ENCODE measurements around the gene TMEM220. TPM values are rescaled to one million over a fixed set of nuclear protein-coding genes. Genes with fewer than 3 reads are reported as not detected.

The TMEM220 gene
- total and polyA plus RNA-seq, 2 experiments from 2014 or later, result 10.5 to 30.0 TPM

DNA sequence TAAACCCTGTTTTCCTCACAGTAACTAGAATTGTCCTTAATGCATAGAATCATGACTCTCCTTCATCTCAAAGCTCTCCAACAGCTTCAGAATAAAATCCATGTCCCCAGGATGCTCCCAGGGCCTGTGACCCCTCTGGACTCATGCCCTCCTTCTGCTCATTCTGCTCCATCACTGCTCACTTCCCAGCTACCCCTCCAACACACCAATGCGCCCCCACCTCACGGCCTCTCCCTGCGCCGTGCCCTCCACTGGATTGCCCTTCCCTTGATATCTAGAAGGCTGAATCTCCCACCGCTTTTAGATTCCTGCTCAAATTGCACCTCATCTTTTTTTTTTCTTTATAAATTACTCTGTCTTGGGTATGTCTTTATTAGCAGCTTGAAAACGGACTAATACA, 12.6 kb upstream of the TMEM220 start:
- DNase-seq (ENCODE audit: low spot score), result no peak
- Histone ChIP-seq H3K27me3 (no peaks in the 10 kb centered on the region), H3K36me3 (replicated peaks; ENCODE audit: insufficient read depth, low read depth) (no peaks in the 10 kb centered on the region), H3K4me3 (no peak overlapping the region), H3K27ac (no peak overlapping the region), H3K4me2 (no peak overlapping the region), H2AFZ (no peak overlapping the region), H4K20me1 (ENCODE audit: insufficient read depth, poor library complexity, severe bottlenecking) (no peaks in the 10 kb centered on the region), H3K9me3 (ENCODE audit: low read depth) (no peaks in the 10 kb centered on the region), H3K4me1 (ENCODE audit: insufficient read depth) (peaks cover 12% of the 10 kb centered on the region), H3K9me2 (replicated peaks; ENCODE audit: insufficient read depth) (no peaks in the 10 kb centered on the region), H3K79me2 (no peaks in the 10 kb centered on the region)
- WGBS (ENCODE audit: low lambda C conversion rate, missing lambda C conversion rate), result 92% methylated on average over 6 of the region's 6 CpGs
- TF ChIP-seq EZH2phosphoT487 (IDR thresholded peaks at IDR 0.05; ENCODE audit: low read depth, severe bottlenecking, unreplicated experiment), result no peak
- TF ChIP-seq EZH2 (IDR thresholded peaks at IDR 0.05; ENCODE audit: borderline replicate concordance), result no peak
- TF ChIP-seq, protein P1, sequence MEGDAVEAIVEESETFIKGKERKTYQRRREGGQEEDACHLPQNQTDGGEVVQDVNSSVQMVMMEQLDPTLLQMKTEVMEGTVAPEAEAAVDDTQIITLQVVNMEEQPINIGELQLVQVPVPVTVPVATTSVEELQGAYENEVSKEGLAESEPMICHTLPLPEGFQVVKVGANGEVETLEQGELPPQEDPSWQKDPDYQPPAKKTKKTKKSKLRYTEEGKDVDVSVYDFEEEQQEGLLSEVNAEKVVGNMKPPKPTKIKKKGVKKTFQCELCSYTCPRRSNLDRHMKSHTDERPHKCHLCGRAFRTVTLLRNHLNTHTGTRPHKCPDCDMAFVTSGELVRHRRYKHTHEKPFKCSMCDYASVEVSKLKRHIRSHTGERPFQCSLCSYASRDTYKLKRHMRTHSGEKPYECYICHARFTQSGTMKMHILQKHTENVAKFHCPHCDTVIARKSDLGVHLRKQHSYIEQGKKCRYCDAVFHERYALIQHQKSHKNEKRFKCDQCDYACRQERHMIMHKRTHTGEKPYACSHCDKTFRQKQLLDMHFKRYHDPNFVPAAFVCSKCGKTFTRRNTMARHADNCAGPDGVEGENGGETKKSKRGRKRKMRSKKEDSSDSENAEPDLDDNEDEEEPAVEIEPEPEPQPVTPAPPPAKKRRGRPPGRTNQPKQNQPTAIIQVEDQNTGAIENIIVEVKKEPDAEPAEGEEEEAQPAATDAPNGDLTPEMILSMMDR (IDR thresholded peaks at IDR 0.05; ENCODE audit: poor library complexity), result no peak

DNA sequence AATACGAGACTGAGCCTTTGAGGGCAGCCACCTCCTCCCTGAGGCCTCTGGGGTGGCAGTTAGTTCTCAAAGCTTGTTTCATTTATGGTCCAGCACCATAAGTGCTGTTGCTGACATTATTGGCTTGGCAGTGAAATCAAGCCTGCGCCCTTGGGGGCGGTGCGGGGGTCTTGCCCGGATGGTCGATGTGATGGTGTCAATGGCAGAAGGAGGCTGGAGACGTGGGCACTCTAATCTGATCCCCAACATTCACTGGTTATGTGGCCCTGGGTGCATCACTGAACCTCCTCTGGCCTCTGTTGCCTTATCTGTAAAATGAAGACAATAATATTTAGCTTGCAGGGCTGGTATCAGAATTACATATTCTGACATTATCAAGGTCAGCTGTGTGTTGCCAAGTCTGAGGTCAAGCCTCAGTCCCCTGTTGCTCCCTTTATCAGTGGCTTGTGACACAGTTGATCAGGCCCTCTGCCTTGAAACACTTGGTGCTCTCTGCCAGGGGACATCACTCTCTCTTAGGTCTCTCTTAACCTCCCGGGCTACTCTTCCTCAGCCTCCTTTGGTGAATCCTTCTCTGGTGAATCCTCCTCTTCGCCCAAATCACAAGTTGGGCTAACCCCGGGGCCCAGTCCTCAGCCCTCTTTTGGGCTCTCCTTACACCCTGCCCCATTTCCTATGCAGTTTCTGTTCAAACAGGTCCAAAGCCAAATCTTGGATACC, 11.8 kb upstream of the TMEM220 start:
- no peak for DNase-seq (ENCODE audit: low spot score)
- TF ChIP-seq EZH2 (IDR thresholded peaks at IDR 0.05; ENCODE audit: borderline replicate concordance), result no peak
- TF ChIP-seq, protein P1 (IDR thresholded peaks at IDR 0.05; ENCODE audit: poor library complexity), result no peak
- TF ChIP-seq EZH2phosphoT487 (IDR thresholded peaks at IDR 0.05; ENCODE audit: low read depth, severe bottlenecking, unreplicated experiment), result no peak
- WGBS (ENCODE audit: low lambda C conversion rate, missing lambda C conversion rate), result 94% methylated on average over 10 of the region's 10 CpGs
- Histone ChIP-seq H3K4me2 (no peak overlapping the region), H4K20me1 (ENCODE audit: insufficient read depth, poor library complexity, severe bottlenecking) (no peaks in the 10 kb centered on the region), H3K4me3 (no peak overlapping the region), H3K9me2 (replicated peaks; ENCODE audit: insufficient read depth) (no peaks in the 10 kb centered on the region), H3K9me3 (ENCODE audit: low read depth) (no peaks in the 10 kb centered on the region), H3K27me3 (no peaks in the 10 kb centered on the region), H2AFZ (no peak overlapping the region), H3K36me3 (replicated peaks; ENCODE audit: insufficient read depth, low read depth) (no peaks in the 10 kb centered on the region), H3K79me2 (no peaks in the 10 kb centered on the region), H3K27ac (no peak overlapping the region), H3K4me1 (ENCODE audit: insufficient read depth) (peaks cover 12% of the 10 kb centered on the region)

DNA sequence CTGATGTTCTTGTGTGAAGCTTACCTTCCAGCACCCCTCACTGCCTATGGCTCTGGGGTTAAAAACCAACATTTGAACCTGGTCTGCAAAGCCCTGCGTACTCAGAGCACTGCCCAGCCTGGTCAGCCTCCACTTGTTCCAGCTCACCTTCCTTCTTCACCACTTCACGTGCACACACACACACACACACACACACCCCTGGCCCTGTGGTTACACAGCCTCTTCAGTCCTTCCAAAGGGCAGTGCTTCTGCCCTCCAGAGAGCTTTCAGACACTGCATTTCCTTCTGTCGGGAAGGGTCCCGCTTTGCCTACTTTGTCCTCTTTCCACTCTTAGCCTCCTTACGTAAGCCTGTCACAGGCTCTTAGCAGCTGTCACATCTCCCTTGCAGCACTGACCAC, 9.6 kb upstream of the TMEM220 start:
- H3K9me3 ChIP-seq (ENCODE audit: low read depth), result no peaks in the 10 kb centered on the region
- H4K20me1 ChIP-seq (ENCODE audit: insufficient read depth, poor library complexity, severe bottlenecking), result no peaks in the 10 kb centered on the region
- no peak overlapping the region for H3K4me2 ChIP-seq
- no peak overlapping the region for H3K4me3 ChIP-seq
- 71% methylated on average over 5 of the region's 5 CpGs for WGBS (ENCODE audit: low lambda C conversion rate, missing lambda C conversion rate)
- H3K27me3 ChIP-seq, result no peaks in the 10 kb centered on the region
- H3K79me2 ChIP-seq, result no peaks in the 10 kb centered on the region
- H3K9me2 ChIP-seq (replicated peaks; ENCODE audit: insufficient read depth), result no peaks in the 10 kb centered on the region
- TF ChIP-seq EZH2phosphoT487 (IDR thresholded peaks at IDR 0.05; ENCODE audit: low read depth, severe bottlenecking, unreplicated experiment) (no peak), EZH2 (IDR thresholded peaks at IDR 0.05; ENCODE audit: borderline replicate concordance) (no peak)
- TF ChIP-seq, protein P1 (IDR thresholded peaks at IDR 0.05; ENCODE audit: poor library complexity), result no peak
- H3K4me1 ChIP-seq (ENCODE audit: insufficient read depth), result peaks cover 9% of the 10 kb centered on the region
- H3K36me3 ChIP-seq (replicated peaks; ENCODE audit: insufficient read depth, low read depth), result no peaks in the 10 kb centered on the region
- no peak overlapping the region for H2AFZ ChIP-seq
- H3K27ac ChIP-seq, result peak overlapping the region; percentile 20
- no peak for DNase-seq (ENCODE audit: low spot score)

Measured in hepatocyte (in vitro differentiated cells).